HG02623 (cell line): ENCODE measurements around the gene LMOD1.
"Not testable (repeated sequence)": the region's sequence is repeated elsewhere in the genome, so short reads cannot be mapped to it uniquely, and the experiment has no call there.

Experiments used
- ATAC-seq: cut with Tn5 transposase; IDR thresholded peaks from one replicate; pipeline ENCODE4 v1.9.1; 2021; ENCODE audit warnings: moderate library complexity; ENCODE audit not compliant: unreplicated experiment

LMOD1 gene

GRCh38 chr1:201917362-201918033, 28.9 kb downstream of the LMOD1 start:
- no peak for ATAC-seq

GRCh38 chr1:201916649-201917249, 29.6 kb downstream of the LMOD1 start:
- ATAC-seq, result no peak

GRCh38 chr1:201914456-201915235, 31.7 kb downstream of the LMOD1 start:
- no peak for ATAC-seq

GRCh38 chr1:201912832-201913231, 33.5 kb downstream of the LMOD1 start:
- no peak for ATAC-seq

- ATAC-seq, result no peak
Measured at GRCh38 chr1:201911826-201912571, 34.3 kb downstream of the LMOD1 start.

GRCh38 chr1:201907621-201908020, 38.7 kb downstream of the LMOD1 start:
- ATAC-seq, result no peak

- ATAC-seq, result no peak
Measured at GRCh38 chr1:201906336-201906735, 40.0 kb downstream of the LMOD1 start.

- ATAC-seq, result no peak
Measured at GRCh38 chr1:201905234-201905890, 41.0 kb downstream of the LMOD1 start.

GRCh38 chr1:201904579-201904978, 41.8 kb downstream of the LMOD1 start:
- no peak for ATAC-seq

GRCh38 chr1:201903135-201903534, 43.2 kb downstream of the LMOD1 start:
- ATAC-seq, result no peak

- no peak for ATAC-seq
Measured at GRCh38 chr1:201902198-201902597, 44.1 kb downstream of the LMOD1 start.

GRCh38 chr1:201901036-201901435, 45.3 kb downstream of the LMOD1 start:
- not testable (repeated sequence) for ATAC-seq

- ATAC-seq, result no peak
Measured at GRCh38 chr1:201900476-201900875, 45.9 kb downstream of the LMOD1 start.

- no peak for ATAC-seq
Measured at GRCh38 chr1:201899683-201900429, 46.5 kb downstream of the LMOD1 start.

GRCh38 chr1:201898992-201899391, 47.4 kb downstream of the LMOD1 start:
- no peak for ATAC-seq

GRCh38 chr1:201898240-201898894, 48.0 kb downstream of the LMOD1 start:
- no peak for ATAC-seq

GRCh38 chr1:201896951-201897391, 49.4 kb downstream of the LMOD1 start:
- ATAC-seq, result no peak

- ATAC-seq, result no peak
Measured at GRCh38 chr1:201895913-201896807, 50.2 kb downstream of the LMOD1 start.
